IPS DF 4.7 (cell line): ENCODE results near the gene MPPED2.

Experiments used
- DNase-seq: peaks from one replicate; pipeline ENCODE4 v3.0.0-alpha.2; 2013; ENCODE audit warnings: low spot score; ENCODE audit errors: extremely low read depth

The MPPED2 gene

GRCh38 chr11:30364837-30365482 lies 221.2 kb downstream of the MPPED2 start:
- DNase-seq = no peak

DNA sequence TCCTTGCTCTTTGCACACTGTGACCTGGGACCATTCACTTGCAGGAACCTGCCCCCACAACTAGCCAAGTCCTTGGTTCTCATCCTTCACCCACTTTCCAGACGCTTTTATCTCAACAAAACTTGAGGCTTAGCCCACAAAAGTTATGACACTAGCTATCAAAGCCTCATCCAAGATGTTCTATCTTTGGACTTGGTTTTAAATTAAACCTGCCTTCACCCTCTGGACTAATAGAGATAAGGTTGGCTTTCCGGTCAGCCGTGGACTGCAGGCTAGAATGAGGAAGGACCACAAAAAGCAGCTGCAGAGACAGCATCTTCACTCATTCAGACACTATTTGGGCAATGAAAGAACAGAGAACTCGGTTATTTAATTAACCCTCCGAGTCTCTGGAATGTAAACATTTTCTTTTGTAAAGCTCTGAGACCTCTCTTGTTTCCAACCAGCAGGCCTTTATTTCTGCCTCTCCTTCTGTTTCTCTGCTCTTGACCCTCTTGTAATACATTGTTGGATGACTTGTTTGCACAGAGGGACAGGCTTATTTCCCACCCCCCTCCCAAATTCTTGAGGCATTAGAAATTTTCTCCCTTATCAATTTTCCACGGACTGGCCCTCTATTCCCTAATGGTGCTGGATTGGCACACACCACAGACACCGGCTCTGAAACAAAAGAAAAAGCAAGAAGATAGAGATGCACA lies 221.9 kb downstream of the MPPED2 start:
- DNase-seq = no peak

DNA sequence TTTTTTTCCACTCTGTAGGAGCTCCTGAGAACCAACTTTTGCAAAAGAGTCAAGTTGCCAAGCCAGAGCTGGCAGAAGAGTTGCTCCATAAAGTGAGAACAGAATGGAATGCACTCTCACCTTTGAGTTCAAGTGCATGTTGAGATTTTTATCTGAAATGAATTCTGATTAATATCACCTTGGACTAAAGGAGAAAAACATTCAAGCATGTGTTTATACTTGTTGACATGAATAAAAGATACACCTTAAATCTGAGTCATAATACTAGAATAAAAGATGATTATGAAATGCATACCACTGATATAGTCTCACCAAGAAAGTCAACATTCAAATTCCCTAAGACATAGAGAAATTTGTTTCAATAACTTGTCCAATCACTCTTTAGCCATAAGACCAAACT lies 225.4 kb downstream of the MPPED2 start:
- DNase-seq = no peak
